ENCODE data around the gene MFF. TPM values are rescaled to one million over a fixed set of nuclear protein-coding genes. Genes with fewer than 3 reads are reported as not detected.
A peak's percentile ranks its signal among the peaks of the same experiment; 100 is the strongest.

MFF gene
- total and polyA plus RNA-seq, 10 of the 15 experiments (the other 5 are each of a cell fraction or from before 2014, with no cell fraction given), result 19.6 to 131 (median 106) TPM

- no peak for DNase-seq (ENCODE audit: low read depth, low spot score)
- Histone ChIP-seq H3K27me3 (replicated peaks in 1 of 2; ENCODE audit: control insufficient read depth in 2 of 2, insufficient read depth in 2 of 2, low read length in 1 of 2) (no peaks in the 10 kb centered on the region), H3K79me2 (ENCODE audit: control insufficient read depth, insufficient read depth, low read length) (no peaks in the 10 kb centered on the region), H3K9ac (ENCODE audit: control insufficient read depth, insufficient read depth, low read length) (no peak overlapping the region), H3K36me3 (ENCODE audit: control insufficient read depth in 2 of 2, insufficient read depth in 2 of 2, low read length in 1 of 2) (no peaks in the 10 kb centered on the region; a peak in 1 of 4 replicates), H3K4me1 (ENCODE audit: control insufficient read depth, insufficient read depth, low read length) (peaks cover 9% of the 10 kb centered on the region; the same call in 1 of the 2 replicates), H2AFZ (ENCODE audit: control insufficient read depth, low read depth, low read length) (no peak overlapping the region), H3K27ac (ENCODE audit: control insufficient read depth, insufficient read depth) (no peak overlapping the region; the same call in 1 of the 2 replicates), H3K4me2 (ENCODE audit: control insufficient read depth, insufficient read depth) (peak overlapping the region; percentile 53), H4K20me1 (ENCODE audit: control insufficient read depth, insufficient read depth) (no peaks in the 10 kb centered on the region), H3K9me3 (replicated peaks; ENCODE audit: control insufficient read depth, insufficient read depth, low read length) (no peaks in the 10 kb centered on the region), H3K4me3 (no peak overlapping the region)
- no peak for TF ChIP-seq BCLAF1 (IDR thresholded peaks at IDR 0.05)
- TF ChIP-seq E4F1 (IDR thresholded peaks at IDR 0.05; ENCODE audit: borderline replicate concordance, partially characterized antibody), result no peak
- TF ChIP-seq HCFC1 (IDR thresholded peaks at IDR 0.05; ENCODE audit: low read length), result no peak
- peak; percentile 43; the same call in 1 of the 2 replicates for TF ChIP-seq PKNOX1 (IDR thresholded peaks at IDR 0.05)
- no peak for TF ChIP-seq MTA3 (IDR thresholded peaks at IDR 0.05; ENCODE audit: borderline replicate concordance, low read length)
- TF ChIP-seq IKZF1 (conservative IDR thresholded peaks at IDR 0.05), result no peak
- TF ChIP-seq YY1 (IDR thresholded peaks at IDR 0.05; ENCODE audit: low read depth, low read length), result 0 out of 2 replicates have a peak, but pooled peaks have one; percentile 47
- TF ChIP-seq RUNX3 (IDR thresholded peaks at IDR 0.05; ENCODE audit: low read length), result peak; percentile 66
- 0 out of 2 replicates have a peak, but pooled peaks have one; percentile 15 for TF ChIP-seq TCF12 (IDR thresholded peaks at IDR 0.05; ENCODE audit: low read depth, low read length)
- TF ChIP-seq IRF4 (IDR thresholded peaks at IDR 0.05; ENCODE audit: low read depth, low read length), result no peak
- TF ChIP-seq JUNB (IDR thresholded peaks at IDR 0.05), result 0 out of 2 replicates have a peak, but pooled peaks have one; percentile 19
- no peak for TF ChIP-seq ZNF217 (IDR thresholded peaks at IDR 0.05)
- TF ChIP-seq MYC (IDR thresholded peaks at IDR 0.05; ENCODE audit: insufficient read depth, insufficient read length, insufficient replicate concordance, low read length, severe bottlenecking), result no peak
- peak; percentile 63; the same call in 1 of the 2 replicates for TF ChIP-seq MEF2A (IDR thresholded peaks at IDR 0.05; ENCODE audit: insufficient read depth, low read depth, low read length)
- no peak for TF ChIP-seq STAT1 (conservative IDR thresholded peaks at IDR 0.05)
- intact Hi-C loops (cut with micrococcal nuclease; ENCODE audit: unreplicated experiment), result no loop called here
- 3% methylated on average over 4 of the region's 4 CpGs for WGBS (ENCODE audit: insufficient coverage, insufficient replicate concordance, low lambda C conversion rate, missing lambda C conversion rate)
- peak; percentile 98 for FAIRE-seq
- ATAC-seq, result peak; percentile 85
- in situ Hi-C loops (cut with MboI), result no loop called here
- ChIA-PET RAD21 (ENCODE audit: unreplicated experiment) (no interaction called here), POLR2A (no interaction called here), CTCF (interaction anchor here (0.6 to 1.1 kb wide), 2 partner anchors 86 to 349 kb away, joined by 3 read pairs; no protein-coding TSS in a partner anchor), SMC1A (ENCODE audit: uncharacterized antibody, unreplicated experiment) (no interaction called here)
- no TSS peak for BruUV-seq (replicated peaks)
These were observed 16.3 kb upstream of the MFF start for GRCh38 chr2:227308784-227309183.
